ENCODE data around the gene COX5A. TPM values are rescaled to one million over a fixed set of nuclear protein-coding genes. Genes with fewer than 3 reads are reported as not detected.

The COX5A gene
- total RNA-seq, 1 experiment from 2014 or later = 307 TPM

GRCh38 chr15:74958320-74958907 lies 20.5 kb upstream of the COX5A start:
- no peaks in the 10 kb centered on the region; the same call in 1 of the 2 replicates for H3K79me2 ChIP-seq (ENCODE audit: insufficient read depth, low read length)
- DNase-seq (ENCODE audit: low read depth, low spot score) (no peak), ATAC-seq (peak; percentile 41)
- H3K36me3 ChIP-seq (ENCODE audit: control insufficient read depth in 1 of 2, insufficient read depth in 2 of 2, low read length in 2 of 2) = no peaks in the 10 kb centered on the region
- peak overlapping the region; percentile 62 to 82 for H3K4me3 ChIP-seq (replicated peaks in 1 of 2; ENCODE audit: low read depth in 1 of 2, low read length in 2 of 2)
- no peaks in the 10 kb centered on the region for H3K27me3 ChIP-seq (ENCODE audit: insufficient read depth, low read length)
- H3K4me1 ChIP-seq (ENCODE audit: control insufficient read depth in 1 of 2, insufficient read depth in 2 of 2, low read length in 2 of 2) = peaks cover 17 to 65% of the 10 kb centered on the region in 2 experiments
- peak overlapping the region; percentile 100 for H3K4me2 ChIP-seq (ENCODE audit: low read length)
- no TSS peak for BruUV-seq (replicated peaks)
- POLR2A ChIA-PET = interaction anchor here (0.6 kb wide), 1 partner anchor 100 kb away, joined by 3 read pairs; no protein-coding TSS in a partner anchor
- no peaks in the 10 kb centered on the region for H3K9me2 ChIP-seq (ENCODE audit: insufficient read depth)
- H3K9me3 ChIP-seq (ENCODE audit: control insufficient read depth in 1 of 2, insufficient read depth in 1 of 2, low read depth in 1 of 2, low read length in 2 of 2) = no peaks in the 10 kb centered on the region
- RAD21 ChIA-PET (ENCODE audit: low non-redundant PET in 1 of 2, low total read pairs in 2 of 2, uncharacterized antibody in 2 of 2, unreplicated experiment in 2 of 2) = no interaction called here
- H4K20me1 ChIP-seq (ENCODE audit: insufficient read depth) = no peaks in the 10 kb centered on the region
- peak overlapping the region; percentile 37; the same call in 1 of the 2 replicates for H3K27ac ChIP-seq (ENCODE audit: low read depth, low read length)
- peak overlapping the region; percentile 43 for H2AFZ ChIP-seq (ENCODE audit: low read depth, low read length, poor library complexity, severe bottlenecking)
- CTCF ChIA-PET = interaction anchor here (1.1 to 1.9 kb wide), 2 partner anchors 8 to 30 kb away, joined by 3 to 6 read pairs; no protein-coding TSS in a partner anchor
- TF ChIP-seq ZFX (IDR thresholded peaks at IDR 0.05) (no peak), ZBTB33 (IDR thresholded peaks at IDR 0.05; ENCODE audit: extremely low read depth, insufficient replicate concordance, low read length) (no peak), CTCF (IDR thresholded peaks at IDR 0.05 in 2 of 3, conservative IDR thresholded peaks at IDR 0.05 in 1 of 3; ENCODE audit: borderline replicate concordance in 1 of 3, insufficient read depth in 1 of 3, low read depth in 2 of 3, low read length in 2 of 3) (peak in 2 of 3 experiments; percentile 3 to 29; a peak in 1 of 6 replicates), POLR2AphosphoS5 (IDR thresholded peaks at IDR 0.05; ENCODE audit: low read depth, low read length) (peak; percentile 53)
- H3K9ac ChIP-seq (ENCODE audit: low read length) = peak overlapping the region; percentile 89
- intact Hi-C loops (cut with micrococcal nuclease) = no loop called here
